ENCODE data around the gene KLHL12.

The KLHL12 gene

GRCh38 chr1:202844259-202844658 lies 82.8 kb downstream of the KLHL12 start:
- DNase-seq (ENCODE audit: low read depth in 2 of 3, low spot score in 2 of 3) = no peak

DNA sequence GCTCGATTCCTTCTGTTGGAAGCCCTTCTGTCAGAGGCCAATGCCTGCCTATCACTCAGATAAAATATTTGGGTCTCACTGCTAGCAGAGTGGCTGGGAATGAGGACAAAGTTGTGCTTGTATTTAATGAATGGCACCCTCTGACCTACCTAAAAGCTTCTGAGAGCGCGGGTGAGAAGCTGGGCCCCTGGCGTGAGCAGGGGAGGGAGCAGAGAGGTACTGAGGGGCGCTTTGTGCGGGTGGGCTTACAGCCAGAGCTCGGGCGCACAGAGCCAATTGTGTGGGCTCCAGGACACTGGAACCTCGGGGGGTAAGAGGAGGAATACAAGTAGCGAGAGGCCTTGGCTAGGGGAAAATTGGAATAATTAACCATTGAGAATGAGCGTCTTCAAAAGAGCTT lies 84.0 kb downstream of the KLHL12 start:
- no peak for DNase-seq (ENCODE audit: low read depth in 2 of 3, low spot score in 2 of 3)
